ENCODE results near the gene MRPL38.

MRPL38 gene

GRCh38 chr17:75917917-75918445 lies 13.3 kb upstream of the MRPL38 start:
- DNase-seq, result no peak

GRCh38 chr17:75917141-75917916 lies 12.6 kb upstream of the MRPL38 start:
- no peak for DNase-seq

DNA sequence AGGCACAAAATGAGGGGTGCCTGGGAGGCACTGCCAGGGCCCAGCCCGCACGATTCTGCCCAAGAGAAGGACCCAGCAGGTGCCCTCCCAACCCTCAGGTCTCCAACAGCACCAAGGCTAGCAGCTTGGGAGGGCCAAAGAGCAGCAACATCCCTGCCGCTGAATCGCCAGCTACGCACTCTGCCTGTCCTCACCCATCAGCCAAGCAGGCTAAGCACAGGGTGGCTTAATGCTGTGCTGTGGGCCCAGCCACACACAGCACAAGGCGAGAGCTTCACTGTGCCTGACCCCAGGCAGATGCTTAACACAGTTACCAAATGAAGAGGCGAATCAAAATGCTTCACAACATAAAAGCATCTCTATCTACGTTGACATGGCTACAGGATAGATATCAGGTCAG lies 10.6 kb upstream of the MRPL38 start:
- no peak for DNase-seq

DNA sequence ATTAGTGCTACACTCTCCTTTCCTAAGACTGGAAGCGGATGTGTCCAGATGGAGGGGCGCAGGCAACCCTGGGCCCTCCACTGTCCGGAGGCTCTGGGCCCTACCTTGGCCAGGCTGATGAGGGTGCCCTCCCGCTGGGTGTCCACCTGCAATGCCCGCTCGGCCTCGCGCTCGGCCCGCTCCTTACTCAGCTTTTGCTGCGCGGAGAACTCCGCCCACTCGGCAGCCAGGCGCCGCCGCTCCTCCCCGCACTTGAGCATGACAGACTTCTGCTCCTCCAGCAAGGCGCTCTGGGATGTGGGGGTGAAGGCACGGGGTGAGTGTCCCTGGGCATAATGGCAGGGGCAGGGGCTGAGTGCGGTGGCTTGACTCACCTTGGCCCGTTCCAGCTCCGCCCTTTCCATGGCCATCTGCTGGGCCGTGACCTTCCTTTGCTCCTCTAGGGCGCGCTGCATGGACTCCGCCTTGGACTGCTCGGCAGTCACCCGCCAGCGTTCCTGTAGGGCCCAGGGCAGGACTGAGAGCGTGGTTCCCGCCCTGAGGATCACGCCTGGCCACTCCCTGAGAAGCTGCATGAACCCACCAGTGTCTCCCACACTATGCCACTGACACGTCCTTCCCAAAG lies 10.1 kb upstream of the MRPL38 start:
- DNase-seq, result no peak

GRCh38 chr17:75913537-75914210 lies 9.0 kb upstream of the MRPL38 start:
- DNase-seq, result no peak

DNA sequence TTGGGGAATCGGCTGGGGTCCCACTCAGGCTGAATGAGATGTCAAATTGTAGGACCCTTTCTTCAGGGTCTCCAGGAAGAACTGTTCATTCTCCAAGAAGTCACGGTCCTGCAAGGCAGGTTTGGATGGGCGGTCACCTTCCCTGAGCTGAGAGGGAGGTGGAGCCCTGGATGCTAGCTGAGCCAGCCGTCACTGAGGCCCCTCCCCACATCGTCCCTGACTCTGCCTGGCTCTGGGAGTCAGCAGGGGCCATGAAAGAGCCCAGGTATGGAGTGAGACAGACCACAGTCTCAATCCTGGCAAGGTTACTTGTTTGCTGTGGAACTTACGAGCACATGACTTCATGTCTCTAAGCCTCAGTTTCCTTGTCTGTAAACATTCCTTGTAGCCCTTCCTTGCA lies 6.0 kb upstream of the MRPL38 start:
- no peak for DNase-seq

DNA sequence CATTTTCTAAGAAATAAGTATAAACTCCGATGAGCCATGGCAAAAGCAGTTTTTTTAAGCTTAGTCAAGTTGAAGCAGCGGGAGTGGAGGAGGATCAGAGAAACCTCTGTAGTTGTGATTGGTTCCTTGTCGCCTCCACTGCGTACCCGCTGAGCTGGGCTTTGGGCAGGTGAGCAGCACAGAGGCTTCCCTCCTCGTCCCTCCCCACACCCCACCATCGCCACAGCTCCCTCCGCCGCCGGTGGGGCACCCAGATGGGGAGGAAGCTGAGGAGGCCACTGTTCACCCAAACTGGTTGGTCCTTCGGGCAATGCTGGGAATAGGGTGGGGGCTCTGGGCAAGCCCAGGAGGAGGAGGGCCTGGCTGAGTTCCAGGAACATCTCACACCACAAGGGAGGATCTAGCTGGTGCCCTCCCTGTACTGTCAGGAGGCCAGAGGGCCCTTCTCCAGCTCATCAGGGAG lies 5.2 kb upstream of the MRPL38 start:
- no peak for DNase-seq

GRCh38 chr17:75909051-75909811 lies 4.5 kb upstream of the MRPL38 start:
- DNase-seq, result no peak

GRCh38 chr17:75908201-75908600 lies 3.5 kb upstream of the MRPL38 start:
- no peak for DNase-seq

GRCh38 chr17:75906143-75906884 lies 1.6 kb upstream of the MRPL38 start:
- no peak for DNase-seq

- no peak for DNase-seq
Observed at GRCh38 chr17:75902406-75902805, 2.3 kb downstream of the MRPL38 start.

DNA sequence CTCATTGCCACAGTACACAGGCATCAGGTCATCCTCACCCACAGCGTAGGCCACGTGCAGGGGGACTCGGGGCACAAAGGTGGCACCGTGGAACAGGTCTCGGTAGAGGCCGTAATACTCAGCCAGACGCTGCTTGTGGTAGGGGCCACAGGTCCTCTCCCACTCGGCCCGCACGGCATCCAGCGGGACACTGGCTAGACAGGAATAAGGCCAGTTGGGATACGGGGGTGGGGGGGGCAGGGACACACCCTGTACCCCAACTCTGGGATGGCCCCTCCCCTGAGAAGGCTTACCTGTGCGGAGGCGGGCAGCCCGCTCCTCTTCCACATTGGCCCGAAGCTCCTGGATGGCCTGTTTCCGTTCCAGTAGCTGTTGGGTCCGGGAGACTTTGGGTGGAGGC lies 3.0 kb downstream of the MRPL38 start:
- no peak for DNase-seq

DNA sequence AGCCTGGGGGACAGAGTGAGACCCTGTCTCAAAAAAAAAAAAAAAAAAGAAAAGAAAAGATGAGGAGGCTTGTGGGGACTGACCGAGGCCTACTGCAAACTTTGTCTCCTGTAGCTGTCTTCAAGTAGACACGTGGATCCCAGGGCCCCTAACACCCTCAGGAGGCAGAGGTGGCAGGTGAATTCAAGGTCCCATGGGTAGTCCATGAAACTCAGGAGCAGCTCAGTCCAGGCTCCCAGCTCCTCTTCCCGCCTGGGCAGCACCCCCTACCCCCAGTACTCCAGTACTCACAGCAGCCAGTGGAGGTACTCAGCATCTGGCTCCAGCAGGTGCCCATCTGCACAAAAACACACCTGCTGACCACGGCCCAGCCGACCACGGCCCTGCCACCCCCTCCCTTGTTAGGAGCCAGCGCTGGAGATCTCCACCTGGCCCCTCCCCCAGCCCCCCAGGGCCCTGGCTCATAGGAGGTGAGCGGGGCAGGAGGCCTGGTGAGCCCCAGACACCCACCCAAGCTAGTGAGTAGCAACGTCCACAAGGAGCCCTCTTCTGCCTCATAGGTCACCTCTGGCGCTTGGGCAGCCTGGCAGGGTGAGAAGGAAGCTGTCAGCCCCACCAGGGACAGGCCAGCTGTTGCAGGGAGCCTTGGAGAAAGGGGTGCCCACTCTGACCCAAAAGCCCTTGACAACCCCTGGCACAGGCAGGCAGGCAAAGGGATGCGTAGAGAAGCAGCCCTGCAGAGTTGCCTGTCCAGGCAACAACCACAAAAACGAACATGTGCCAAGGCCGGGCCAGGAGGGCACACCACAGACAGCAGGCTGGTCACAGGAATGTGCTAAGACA lies 3.8 kb downstream of the MRPL38 start:
- no peak for DNase-seq

- DNase-seq, result no peak
Observed at GRCh38 chr17:75899767-75900468, 4.8 kb downstream of the MRPL38 start.

- DNase-seq, result no peak
Observed at GRCh38 chr17:75899353-75899752, 5.3 kb downstream of the MRPL38 start.

DNA sequence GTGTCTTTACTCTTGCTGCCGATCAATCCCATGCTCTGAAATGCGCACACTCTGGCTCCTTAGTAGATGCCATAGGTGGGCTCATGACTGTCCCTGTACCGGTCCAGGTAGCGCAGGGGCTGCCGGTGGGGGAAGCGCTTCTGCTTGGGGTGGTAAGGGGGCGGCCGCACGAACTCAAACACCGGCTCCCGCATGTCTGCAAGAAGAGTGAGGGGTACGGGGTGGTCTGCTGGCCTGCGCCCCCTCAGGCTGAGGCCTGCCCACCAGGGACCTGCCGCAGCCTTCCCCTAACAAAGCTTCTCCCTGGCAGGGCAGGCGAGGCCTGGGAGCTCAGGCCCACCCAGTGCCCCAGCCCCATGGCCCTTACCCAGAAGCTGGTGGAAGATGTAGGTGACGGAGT lies 5.9 kb downstream of the MRPL38 start:
- no peak for DNase-seq

DNA sequence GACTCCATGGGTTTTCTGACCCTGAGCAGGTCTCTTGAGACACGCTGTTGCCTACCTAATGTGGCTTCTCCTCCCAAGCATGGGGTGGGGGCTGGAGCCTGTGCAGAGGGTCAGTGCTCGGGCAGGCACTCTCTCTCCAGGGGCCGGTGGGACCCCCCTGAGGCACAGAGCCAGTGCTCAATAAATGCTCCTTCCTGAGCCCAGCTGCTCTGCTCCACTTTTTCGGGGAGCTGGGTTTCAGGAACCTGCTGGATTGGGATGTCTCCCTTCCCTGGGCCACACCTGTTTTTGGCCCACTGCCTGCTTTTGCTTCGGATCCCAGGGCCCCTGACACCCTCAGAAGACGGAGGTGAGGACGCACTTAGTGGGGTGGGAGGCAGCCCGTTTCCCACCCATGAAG lies 6.6 kb downstream of the MRPL38 start:
- no peak for DNase-seq

DNA sequence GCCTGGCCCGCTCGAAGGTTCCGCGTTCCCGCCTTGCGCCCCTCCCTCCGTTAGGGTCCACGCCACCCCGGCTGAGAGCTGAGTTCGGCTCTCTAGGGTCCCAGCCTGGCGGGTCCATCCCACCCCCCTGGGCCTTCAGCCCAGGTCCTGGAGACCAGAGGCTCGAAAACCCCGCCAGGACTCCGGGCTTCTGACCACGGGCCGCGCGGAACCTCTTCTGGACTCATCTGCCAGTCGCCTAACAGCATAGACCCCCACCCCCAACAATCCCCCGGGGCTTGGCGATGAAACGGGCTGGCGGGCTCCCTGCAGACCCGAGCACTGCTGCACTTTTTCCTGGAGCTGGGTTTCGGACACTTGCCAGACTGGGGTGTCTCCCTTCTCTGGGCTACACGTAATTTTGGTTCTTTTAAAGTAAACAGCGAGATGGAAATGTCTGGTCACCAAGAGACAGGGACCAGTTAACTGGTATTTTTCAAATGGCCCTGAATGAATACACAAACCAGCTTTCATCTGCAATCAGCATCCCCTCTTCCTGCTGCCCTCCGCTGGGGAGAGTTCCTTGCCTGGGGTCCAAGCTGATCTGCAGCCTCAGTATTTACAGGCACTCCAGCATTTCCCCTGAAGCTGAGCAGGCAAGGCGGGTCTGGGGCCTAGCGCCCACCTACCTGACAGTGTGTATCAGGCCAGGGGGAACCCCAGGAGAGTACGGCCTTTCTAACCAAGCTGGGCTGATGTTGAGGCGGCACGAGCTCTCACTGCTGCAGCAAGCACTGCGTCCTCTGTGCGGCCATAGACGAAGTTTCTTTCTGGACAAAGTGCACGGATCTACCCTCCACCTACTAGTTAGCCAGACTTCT lies 7.3 kb downstream of the MRPL38 start:
- DNase-seq, result no peak

GRCh38 chr17:75896415-75897159 lies 8.1 kb downstream of the MRPL38 start, which contains the start of gene TRIM65:
Gene TRIM65 (minus strand): TSS chr17:75896951. CDS start chr17:75896937, 14 bp downstream.
- DNase-seq, result peak; percentile 77 to 82
